EL (cell line): ENCODE data around the gene BRIP1.
"Not testable (repeated sequence)": the region's sequence is repeated elsewhere in the genome, so short reads cannot be mapped to it uniquely, and the experiment has no call there.

Experiments used
- DNase-seq: peaks from one replicate; pipeline ENCODE4 v3.0.0-alpha.2; 2016

BRIP1 gene

DNA sequence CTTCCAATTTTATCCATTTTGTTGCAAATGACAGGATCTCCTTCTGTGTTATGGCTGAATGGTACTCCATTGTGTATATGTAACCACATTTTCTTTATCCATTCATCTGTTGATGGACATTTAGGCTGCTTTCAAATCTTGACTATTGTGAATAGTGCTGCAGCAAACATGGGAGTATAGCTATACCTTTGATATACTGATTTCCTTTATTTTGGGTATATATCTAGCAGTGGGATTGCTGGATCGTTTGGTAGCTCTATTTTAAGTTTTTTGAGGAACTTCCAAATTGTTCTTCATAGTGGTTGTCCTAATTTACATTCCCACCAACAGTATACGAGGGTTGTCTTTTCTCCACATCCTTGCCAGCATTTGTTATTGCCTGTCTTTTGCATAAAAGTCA lies 67.8 kb downstream of the BRIP1 start:
- no peak for DNase-seq

DNA sequence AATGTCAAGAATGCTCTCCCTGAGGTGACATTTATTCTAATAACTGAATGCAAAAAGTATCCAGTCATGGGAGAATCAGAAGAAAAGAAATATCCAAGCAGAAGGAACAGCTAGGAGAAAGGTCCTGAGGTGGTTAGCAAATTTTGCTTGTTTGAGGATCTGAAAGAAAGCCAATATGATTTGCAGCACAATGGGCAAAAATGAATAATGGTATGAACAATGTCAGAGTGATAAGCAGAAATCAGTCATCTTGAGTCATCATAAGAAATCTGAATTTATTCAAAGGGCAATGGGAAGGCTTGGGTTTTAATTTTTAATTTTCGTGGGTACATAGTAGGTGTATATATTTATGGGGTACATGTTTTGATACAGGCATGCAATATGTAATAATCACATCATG lies 68.5 kb downstream of the BRIP1 start:
- DNase-seq: no peak

DNA sequence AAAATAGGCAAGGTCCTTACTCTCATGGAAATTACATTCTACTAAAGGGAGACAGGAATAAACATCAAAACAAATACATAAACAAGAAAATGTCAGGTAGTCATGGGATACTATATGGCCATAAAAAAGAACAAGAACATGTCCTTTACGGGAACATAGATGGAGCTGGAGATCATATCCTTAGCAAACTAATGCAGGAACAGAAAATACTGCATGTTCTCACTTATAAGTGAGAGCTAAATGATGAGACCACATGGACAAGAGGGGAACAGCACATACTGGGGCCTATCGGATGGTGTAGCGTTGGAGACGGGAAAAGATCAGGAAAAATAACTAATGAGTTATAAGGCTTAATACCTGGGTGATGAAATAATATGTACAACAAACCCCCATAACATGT lies 69.1 kb downstream of the BRIP1 start:
- DNase-seq: no peak

DNA sequence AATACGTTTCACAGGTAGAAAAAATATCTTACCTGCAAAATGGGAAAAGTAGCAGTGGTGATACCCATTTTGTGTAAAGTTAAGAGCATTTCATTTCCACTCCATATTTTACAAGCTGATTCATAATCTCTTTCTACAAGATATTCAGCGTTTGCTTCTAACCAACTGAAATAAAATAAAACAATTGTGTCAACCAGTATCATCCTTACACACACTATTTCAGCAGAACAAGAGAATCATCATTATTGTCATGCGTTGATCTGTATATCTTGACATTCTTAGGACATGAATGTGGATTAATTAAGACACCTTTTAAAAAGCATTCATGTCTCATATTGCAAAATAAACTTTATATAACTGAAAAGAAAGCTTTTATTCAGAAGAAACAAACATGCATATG lies 69.8 kb downstream of the BRIP1 start:
- DNase-seq: no peak

DNA sequence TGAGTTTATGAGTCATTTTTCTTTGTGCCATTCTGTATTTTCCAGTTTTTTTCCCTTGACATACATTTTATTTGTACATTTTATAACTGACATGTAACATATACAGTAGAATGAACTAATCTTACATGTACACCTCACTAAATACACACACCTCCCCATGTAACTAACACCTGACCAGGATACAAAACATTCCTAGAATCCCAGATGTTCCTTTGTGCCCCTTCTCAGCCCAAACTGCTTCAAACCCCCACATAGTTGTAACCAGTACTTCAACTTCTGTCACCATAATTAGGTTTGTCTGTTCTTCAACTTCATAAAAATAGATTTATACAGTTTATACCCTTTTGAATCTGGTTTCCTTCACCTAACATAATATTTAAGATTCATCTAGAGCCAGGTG lies 73.5 kb downstream of the BRIP1 start:
- DNase-seq: no peak

DNA sequence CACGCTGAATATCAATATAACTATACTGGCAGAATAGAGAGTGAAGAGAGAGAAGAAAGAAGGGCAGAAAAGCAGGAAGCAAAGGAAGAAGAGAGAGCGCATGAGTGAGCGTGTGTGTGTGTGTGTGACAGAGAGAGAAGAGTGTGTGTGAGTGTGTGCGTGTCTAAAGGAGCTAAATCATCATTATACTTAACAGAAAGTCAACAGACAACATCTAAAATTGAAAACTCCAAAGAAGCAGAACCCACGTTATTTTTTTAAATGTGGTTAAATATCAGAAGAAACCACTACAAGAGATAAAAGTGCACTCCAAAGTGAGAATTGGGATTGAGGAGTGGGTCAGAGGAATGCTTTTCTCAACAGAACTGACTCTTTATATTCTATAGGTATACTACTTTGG lies 77.2 kb downstream of the BRIP1 start:
- DNase-seq: no peak

DNA sequence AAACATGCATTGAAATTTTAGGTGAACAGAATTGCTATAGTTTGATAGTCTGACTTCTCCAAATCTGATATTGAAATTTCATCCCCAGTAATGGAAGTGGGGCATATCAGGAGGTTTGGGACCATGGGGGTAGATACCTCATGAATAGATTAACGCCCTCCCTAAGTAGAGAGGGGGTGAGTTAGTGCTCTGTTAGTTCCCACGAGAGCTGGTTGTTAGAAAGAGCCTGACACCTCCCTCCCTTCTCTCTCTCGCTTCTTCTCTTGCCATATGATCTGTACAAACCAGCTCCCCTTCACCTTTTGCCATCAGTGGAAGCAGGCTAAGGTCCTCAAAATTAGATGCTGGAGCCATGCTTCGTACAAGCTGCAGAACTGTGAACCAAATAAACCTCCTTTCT lies 78.8 kb downstream of the BRIP1 start:
- DNase-seq: no peak

DNA sequence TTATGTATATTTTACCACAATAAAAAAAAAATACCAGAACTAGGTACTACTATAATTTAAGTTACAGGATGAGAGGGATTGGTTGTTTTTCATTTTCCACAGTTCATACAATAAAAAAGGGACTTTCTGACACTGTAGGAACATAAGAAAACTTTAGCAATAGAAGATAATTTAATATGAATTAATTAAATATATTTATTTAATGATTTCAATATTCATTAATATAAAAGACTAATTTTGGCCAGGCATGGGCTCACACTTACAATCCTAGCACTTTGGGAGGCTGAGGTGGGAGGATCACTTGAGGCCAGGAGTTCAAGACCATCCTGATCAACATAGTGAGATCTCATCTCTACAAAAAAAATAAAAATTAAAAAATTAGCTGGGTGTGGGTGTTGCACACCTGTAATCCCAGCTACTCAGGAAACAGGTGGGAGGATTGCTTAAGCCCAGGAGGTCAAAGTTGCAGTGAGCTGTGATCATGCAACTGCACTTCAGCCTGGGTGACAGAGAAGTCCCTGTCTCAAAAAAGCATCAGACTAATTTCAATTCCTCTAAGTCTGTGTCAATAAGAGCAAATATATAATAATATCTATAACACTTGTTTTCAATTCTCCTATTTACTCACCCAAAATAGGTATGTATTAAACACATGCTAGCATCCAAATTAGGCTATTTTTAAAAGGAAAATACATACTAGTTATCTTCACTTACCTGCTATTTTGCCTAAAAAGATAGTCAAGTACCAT lies 79.6 kb downstream of the BRIP1 start:
- no peak for DNase-seq

DNA sequence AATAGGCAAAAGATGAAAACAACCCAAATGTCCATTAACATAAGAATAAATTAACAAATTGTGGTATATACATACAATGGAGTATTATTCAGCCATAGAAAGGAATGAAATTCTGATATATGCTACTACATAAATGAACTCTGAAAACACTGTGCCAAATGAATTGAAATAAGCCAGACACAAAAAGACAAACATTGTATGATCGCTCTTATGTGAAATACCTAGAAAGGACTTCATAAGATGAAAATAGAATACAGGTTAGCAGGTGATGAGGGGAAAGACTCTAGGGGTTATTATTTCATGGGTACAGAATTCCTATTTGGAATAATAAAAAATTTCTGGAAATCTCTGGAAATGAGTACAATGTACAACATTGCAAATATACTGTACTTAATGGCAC lies 80.2 kb downstream of the BRIP1 start:
- no peak for DNase-seq

DNA sequence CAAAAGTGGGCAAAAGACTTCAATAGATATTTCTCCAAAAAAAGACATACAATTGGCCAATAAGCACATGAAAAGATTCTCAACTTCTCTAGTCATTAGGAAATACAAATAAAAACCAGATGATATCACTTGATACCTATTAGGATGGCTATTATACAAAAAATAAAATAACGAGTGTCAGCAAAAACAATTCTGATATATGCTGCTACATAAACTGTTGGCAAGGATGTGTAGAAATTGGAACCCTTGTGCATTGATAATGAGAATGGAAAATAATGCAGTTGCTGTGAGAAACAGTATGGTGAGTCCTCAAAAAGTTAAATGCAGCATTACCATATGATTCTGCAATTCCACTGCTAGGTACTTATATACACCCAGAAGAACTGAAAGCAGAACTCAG lies 80.6 kb downstream of the BRIP1 start:
- no peak for DNase-seq

DNA sequence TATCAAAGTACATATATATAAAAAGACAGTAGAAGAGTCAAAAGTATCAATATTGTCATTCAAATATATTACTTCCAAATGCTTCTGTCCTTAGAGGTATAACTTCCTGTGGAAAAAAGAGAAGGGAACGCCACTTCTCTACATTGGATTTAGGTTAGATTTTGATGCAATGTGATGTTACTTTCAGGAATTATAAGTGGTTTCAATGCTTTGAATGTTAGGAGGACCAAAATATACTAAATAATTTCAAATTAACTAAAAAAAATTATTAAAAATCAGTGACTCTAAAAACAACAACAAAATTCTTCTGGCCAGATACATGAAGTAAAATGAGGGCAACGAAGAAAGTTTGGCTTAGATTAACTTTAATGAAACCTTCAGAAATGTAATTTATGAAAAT lies 88.0 kb downstream of the BRIP1 start:
- no peak for DNase-seq

DNA sequence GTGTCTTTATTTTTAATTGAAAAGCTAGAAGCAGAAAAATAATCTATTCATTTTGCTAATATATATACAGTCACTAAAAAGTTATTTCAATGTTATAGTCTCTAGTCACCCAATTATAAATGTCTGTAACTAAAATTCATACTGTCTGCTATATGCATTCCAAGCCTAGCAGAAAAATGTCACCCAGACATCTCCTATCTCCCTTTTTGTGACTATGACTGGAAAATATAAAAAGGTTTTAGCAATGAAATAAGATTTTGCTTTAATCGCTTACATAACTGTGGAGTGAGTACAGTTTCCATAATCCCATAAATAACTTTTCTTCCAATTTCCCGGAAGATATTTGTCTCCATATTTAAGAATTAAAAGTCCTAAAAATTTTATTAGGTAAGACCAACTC lies 88.6 kb downstream of the BRIP1 start:
- no peak for DNase-seq

DNA sequence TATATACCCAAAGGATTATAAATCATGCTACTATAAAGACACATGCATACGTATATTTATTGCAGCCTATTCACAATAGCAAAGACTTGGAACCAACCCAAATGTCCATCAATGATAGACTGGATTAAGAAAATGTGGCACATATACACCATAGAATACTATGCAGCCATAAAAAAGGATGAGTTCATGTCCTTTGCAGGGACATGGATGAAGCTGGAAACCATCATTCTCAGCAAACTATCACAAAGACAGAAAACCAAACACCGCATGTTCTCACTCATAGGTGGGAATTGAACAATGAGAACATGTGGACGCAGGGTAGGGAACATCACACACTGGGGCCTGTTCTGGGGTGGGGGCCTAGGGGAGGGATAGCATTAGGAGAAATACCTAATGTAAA lies 89.2 kb downstream of the BRIP1 start:
- not testable (repeated sequence) for DNase-seq

DNA sequence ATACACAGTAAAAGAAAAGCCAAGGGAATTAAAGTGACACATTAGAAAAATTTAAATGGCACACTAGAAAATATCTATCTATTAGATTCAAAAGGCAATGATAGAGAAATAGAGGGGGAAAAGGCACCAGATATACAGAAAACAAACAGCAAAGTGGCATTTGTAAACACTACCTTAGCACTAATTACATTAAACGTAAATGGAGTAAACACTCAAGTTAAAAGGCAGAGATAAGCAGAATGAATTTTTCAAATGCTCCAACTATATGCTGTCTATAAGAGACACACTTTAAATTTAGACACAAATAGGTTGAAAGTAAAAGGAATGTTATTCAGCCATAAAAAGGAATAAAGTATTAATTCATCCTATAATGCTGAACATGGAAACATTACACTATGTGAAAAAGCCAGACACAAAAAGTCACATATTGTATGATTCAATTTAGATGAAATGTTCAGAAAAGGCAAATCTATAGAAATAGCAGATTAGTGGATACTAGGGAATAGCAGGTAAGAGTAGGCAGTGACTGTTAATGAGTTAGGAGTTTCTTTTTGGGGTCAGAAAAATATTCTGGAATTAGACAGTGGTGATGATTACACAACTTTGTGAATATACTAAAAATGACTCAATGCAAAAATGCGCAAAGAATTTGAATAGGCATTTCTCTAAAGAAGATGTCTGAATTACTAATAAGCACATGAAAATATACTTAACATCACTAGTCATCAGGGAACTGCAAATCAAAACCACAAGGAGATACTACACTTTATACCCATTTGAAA lies 92.4 kb downstream of the BRIP1 start:
- DNase-seq: peak; percentile 91

DNA sequence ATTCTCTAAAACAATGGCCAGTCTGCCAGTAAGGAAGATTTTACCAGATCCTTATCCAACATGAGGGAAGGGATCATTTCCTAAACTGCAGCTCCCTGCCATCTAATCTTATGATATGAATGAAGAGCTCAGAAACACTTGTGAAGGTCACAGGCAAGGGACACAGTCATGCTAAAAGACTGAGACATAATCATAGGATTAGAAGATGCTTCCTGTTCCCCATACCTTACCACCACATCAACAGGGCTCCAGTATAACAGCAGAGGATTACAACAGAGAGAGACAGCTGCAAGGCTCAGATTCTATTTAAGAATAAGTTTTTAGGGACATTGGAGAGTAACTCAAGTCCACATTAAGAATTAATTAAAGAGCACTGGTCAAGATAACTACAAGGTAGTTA lies 93.3 kb downstream of the BRIP1 start:
- DNase-seq: peak; percentile 55

DNA sequence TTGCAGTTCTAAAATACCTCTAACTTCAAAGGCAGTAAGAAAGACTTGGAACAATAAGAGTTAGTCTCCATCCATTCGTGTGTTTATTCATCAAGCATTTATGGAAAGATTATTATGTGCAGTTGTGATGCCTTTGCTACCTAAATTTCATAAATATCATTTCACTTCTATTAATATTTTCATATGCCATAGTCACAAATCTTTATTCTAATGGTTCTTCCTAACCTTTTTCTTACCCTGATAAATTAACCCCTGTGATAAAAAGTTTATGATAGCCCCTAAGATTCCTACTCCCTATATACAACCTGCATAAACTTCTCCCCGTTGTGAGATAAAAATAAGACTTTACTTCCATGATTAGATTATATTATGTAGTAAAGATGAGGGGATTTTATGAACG lies 94.9 kb downstream of the BRIP1 start:
- no peak for DNase-seq

DNA sequence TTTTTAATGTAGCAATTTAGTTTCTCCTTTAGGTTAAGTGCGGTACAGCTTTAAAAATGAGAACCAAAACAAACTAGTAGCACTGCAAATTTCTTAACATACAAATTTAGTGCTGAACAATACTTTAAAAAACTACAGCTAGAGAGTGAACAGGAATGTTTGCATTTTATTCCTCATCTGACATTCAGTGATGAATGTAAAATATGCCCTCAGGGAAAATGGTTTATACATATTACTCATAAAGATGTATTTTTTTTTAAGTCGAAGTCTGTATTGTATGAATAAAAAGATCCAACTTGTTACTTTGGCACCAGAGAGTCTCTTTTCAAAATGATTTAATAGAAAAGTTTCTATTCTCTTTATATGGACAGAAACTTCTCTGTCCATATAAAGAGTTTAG lies 96.8 kb downstream of the BRIP1 start:
- DNase-seq: peak; percentile 70

DNA sequence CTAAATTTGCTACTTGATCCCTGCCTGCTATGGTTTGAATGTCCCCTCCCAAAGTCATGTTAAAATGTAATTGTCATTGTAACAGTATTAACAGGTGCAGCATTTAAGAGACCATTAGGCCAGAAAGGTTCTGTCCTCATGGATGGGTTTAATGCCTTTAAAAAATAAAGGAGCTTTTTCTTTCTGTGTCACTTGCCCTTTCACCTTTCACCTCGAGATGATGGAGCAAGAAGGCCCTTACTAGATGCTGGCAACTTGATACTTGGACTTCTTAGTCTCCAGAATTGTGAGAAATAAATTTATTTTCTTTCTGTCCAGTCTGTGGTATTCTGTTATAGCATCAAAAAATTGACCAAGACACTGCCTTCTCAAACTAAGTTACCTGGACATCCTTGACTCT lies 98.5 kb downstream of the BRIP1 start:
- no peak for DNase-seq

DNA sequence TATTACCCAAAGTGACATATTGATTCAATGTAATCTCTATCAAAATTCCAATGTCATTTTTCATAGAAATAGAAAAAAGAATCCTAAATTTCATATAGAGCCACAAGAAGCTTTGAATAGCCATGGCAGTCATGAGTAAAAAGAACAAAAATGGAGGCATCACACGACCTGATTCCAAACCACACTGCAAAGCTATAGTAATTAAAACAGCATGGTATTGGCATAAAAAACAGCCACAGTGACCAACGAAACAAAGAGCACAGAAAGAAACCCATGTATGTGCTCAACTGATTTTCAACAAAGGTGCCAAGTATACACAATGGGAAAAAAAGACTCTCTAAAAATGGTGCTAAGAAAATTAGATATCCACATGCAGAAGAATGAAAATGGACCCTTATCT lies 101.5 kb downstream of the BRIP1 start:
- DNase-seq: no peak

DNA sequence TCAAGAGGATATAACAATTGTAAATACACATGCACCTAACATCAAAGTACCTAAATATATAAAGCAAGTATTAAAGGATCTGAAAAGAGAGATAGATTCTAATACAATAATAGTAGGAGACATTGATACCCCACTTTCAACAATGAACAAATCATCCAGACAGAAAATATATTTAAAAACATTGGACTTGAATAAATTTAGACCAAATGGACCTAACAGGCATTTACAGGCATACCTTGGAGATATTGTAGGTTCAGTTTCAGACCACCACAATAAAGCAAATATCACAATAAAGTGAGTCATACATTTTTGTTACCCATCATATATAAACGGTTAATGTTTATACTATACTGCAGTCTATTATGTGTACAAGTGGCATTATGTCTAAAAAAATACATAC lies 104.0 kb downstream of the BRIP1 start:
- no peak for DNase-seq

DNA sequence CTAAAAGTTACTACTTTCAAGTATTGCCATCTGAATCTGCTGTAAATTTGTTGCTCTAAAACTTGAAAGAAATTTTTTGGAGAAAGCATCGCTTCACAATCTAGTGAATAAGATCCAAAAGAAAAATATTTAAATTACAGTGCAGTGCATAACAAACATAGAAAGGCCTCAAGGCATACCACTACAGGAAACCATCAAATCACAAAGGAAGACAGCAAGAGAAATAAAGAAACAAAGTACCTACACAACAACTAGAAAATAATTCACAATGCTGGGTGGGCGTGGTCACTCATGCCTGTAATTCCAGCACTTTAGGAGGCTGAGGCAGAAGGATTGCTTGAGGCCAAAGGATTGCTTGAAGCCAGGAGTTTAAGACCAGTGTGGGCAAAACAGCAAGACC lies 104.9 kb downstream of the BRIP1 start:
- no peak for DNase-seq

DNA sequence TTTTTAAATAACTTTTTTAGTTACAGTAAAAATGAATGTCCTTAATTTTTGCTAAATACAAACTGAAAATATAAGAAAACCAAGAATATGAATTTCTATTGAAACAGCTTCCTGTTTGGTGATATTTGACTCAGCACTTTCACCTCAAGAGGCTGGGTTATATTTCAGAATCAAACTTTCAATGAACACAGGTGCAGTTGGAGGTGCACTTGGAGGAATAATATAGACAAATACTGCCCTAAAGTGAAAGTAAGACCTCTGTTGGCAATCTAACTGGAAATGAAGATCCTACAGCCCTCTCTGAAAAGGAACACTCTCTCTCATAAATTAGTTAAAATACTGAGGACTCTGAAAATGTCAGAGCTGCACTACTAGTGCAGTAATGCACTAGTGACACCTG lies 106.2 kb downstream of the BRIP1 start:
- no peak for DNase-seq

DNA sequence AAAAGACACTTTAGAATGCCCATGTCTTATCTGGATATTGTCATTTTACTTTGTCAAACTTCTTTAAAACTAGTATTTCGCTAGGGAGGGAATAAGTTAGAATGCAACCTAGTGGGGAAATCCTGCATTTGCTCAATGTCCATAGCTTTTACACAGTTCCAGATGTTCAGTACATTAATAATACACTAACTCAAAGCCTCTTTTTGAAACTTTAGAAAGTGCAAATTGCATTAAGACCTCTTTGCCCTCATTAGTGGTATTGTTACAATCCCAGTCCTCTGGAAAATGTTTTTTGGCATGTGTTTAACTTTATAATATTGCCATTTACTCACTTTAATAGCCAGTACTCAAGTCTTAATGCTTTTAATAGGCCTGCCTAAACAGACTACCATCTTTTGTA lies 106.8 kb downstream of the BRIP1 start:
- no peak for DNase-seq

DNA sequence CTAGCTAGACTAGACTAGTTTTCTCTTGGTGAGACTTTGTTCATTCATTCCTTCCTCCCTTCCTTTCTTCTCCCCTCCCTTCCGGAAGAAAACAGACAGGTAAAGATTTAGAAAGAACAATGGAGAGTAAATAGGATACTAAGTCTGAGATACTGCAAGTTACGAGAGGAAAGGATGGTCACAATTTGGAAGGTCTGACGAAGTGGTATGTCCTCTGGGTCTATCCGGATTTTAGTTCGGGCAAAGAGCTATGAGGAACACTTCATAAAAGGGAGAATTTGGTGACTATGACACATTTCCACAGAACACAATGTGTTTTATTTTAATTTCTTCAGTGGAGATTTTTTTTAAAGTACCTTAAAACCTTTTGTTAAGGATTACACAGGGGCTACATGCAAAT lies 107.7 kb downstream of the BRIP1 start:
- no peak for DNase-seq

DNA sequence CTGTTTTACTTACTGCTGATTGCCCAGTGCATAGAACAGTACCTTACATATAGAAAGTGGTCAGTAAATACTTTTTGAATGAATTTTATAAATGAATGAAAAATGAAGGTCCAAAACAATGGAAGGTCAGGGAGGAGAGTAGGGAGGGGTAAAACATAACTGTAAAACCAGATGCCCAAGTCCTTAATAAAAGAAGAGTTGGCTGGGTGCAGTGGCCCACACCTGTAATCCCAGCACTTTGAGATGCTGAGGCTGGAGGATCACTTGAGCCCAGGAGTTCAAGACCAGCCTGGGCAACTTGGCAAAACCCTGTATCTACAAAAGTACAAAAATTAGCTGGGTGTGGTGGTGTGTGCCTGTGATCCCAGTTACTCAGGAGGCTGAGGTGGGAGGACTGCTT lies 108.2 kb downstream of the BRIP1 start:
- DNase-seq: no peak
